Measurements from ENCODE around the gene RAD18. TPM values are rescaled to one million over a fixed set of nuclear protein-coding genes. Genes with fewer than 3 reads are reported as not detected.

RAD18 gene
- polyA plus RNA-seq, 3 donors: 1.9 to 6.9 (median 5.1) TPM

DNA sequence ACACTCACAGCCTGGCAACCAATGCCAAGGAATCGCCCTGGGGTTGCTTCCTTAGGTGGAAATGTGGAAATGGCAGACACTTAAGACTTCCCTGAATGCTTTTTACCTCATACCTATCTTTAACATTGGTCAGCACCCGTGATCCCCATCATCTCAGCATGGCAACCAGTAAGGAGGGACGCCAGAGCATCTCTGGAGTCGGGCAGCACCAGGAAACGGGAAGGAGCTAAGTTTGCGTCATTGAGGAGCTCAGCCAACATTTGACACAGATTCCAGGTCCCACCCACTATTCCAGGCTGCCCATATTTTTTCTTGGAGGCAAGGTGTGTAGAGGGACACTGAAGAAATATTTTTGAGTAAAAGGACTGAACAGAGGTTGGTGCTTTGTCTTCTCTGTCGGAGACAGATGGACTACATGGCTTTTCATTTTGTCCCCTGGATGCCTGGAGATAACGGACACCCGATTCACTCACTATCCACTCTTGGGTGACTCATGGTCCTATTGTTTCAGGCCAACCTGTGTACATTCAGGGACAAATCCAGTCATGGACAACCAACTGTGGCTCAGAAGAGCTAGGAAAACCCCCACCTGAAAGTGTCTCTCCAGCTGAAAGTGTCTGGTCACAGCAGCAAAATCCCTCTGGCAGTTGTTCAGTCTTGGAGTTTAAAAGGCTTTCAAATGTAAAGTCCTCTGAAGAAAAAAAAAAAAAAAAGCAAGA is 123.5 kb downstream of the RAD18 start:
- intact Hi-C loops (cut with micrococcal nuclease): no loop called here
- no peak overlapping the region for H3K4me3 ChIP-seq (replicated peaks in 1 of 3; ENCODE audit: low read depth in 2 of 3, low read length in 3 of 3)
- Mint-ChIP-seq H3K4me3 (no peak overlapping the region), H3K4me1 (no peaks in the 10 kb centered on the region), H3K36me3 (no peaks in the 10 kb centered on the region), H3K27me3 (ENCODE audit: low read depth in 3 of 3) (peaks cover 0 to 2% (median 0%) of the 10 kb centered on the region in 3 donors), H3K27ac (no peak overlapping the region), H3K9me3 (no peaks in the 10 kb centered on the region)
- H3K27me3 ChIP-seq (ENCODE audit: control insufficient read depth in 2 of 2, insufficient read depth in 2 of 2, low read length in 2 of 2): no peaks in the 10 kb centered on the region
- no peaks in the 10 kb centered on the region for H3K4me1 ChIP-seq (ENCODE audit: control insufficient read depth in 1 of 2, insufficient read depth in 2 of 2, low read length in 2 of 2)
- 95% methylated on average over 4 of the region's 9 CpGs for WGBS (ENCODE audit: insufficient coverage)
- no peak overlapping the region for H3K9ac ChIP-seq (ENCODE audit: insufficient read depth, low read length, poor library complexity, severe bottlenecking)
- TF ChIP-seq, protein P1, sequence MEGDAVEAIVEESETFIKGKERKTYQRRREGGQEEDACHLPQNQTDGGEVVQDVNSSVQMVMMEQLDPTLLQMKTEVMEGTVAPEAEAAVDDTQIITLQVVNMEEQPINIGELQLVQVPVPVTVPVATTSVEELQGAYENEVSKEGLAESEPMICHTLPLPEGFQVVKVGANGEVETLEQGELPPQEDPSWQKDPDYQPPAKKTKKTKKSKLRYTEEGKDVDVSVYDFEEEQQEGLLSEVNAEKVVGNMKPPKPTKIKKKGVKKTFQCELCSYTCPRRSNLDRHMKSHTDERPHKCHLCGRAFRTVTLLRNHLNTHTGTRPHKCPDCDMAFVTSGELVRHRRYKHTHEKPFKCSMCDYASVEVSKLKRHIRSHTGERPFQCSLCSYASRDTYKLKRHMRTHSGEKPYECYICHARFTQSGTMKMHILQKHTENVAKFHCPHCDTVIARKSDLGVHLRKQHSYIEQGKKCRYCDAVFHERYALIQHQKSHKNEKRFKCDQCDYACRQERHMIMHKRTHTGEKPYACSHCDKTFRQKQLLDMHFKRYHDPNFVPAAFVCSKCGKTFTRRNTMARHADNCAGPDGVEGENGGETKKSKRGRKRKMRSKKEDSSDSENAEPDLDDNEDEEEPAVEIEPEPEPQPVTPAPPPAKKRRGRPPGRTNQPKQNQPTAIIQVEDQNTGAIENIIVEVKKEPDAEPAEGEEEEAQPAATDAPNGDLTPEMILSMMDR (IDR thresholded peaks at IDR 0.05): no peak
- no peak overlapping the region for H3K4me2 ChIP-seq (replicated peaks; ENCODE audit: extremely low read depth, low read length, poor library complexity, severe bottlenecking)
- H4K20me1 ChIP-seq (ENCODE audit: insufficient read depth, low read length): no peaks in the 10 kb centered on the region
- no peak overlapping the region for H3K27ac ChIP-seq (ENCODE audit: low read depth in 1 of 2, low read length in 2 of 2)
- H3K79me2 ChIP-seq (ENCODE audit: insufficient read depth, low read length): no peaks in the 10 kb centered on the region
- no peaks in the 10 kb centered on the region for H3K36me3 ChIP-seq (replicated peaks in 1 of 2; ENCODE audit: control insufficient read depth in 1 of 2, insufficient read depth in 2 of 2, low read length in 2 of 2)
- H3K9me3 ChIP-seq (replicated peaks in 1 of 2; ENCODE audit: control insufficient read depth in 1 of 2, insufficient read depth in 1 of 2, low read length in 2 of 2): no peaks in the 10 kb centered on the region
- H2AFZ ChIP-seq (ENCODE audit: insufficient read depth, low read depth, low read length, poor library complexity, severe bottlenecking): no peak overlapping the region
- DNase-seq: no peak

DNA sequence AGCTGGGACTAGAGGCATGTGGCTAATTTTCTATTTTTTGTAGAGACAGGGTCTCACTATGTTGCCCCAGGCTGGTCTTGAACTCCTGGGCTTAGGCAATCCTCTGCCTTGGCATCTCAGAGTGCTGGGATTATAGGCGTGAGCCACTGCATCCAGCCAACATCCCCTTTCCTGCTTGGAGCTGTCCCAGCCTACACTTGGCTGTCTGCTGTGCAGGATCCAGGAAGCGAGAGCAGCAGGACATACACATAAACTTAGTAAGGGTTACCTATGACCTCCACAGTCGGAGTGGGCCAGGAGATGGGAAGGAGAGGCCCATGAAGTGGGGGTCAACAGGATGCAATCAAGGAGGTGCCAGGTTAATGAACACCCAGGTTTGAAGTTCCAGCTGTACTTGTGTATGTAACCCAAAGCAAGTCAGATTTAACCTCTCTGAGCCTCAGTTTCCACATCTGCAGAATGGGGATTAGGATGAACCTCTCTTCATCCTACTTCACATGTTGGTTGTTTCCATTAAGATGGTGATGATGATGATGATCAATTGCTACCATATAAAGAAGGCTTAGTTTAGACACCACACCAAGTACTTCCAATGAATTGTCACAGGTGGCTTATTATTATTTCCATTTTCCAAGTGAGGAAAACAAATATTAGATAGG is 124.4 kb downstream of the RAD18 start:
- Mint-ChIP-seq H3K27ac (no peak overlapping the region), H3K9me3 (no peaks in the 10 kb centered on the region), H3K4me3 (no peak overlapping the region), H3K4me1 (no peaks in the 10 kb centered on the region), H3K27me3 (ENCODE audit: low read depth in 3 of 3) (peaks cover 0 to 2% (median 0%) of the 10 kb centered on the region in 3 donors), H3K36me3 (no peaks in the 10 kb centered on the region)
- no peaks in the 10 kb centered on the region for H3K27me3 ChIP-seq (ENCODE audit: control insufficient read depth in 2 of 2, insufficient read depth in 2 of 2, low read length in 2 of 2)
- TF ChIP-seq, protein P1 (IDR thresholded peaks at IDR 0.05): no peak
- intact Hi-C loops (cut with micrococcal nuclease): no loop called here
- H4K20me1 ChIP-seq (ENCODE audit: insufficient read depth, low read length): no peaks in the 10 kb centered on the region
- H3K9me3 ChIP-seq (replicated peaks in 1 of 2; ENCODE audit: control insufficient read depth in 1 of 2, insufficient read depth in 1 of 2, low read length in 2 of 2): no peaks in the 10 kb centered on the region
- no peaks in the 10 kb centered on the region for H3K79me2 ChIP-seq (ENCODE audit: insufficient read depth, low read length)
- H3K4me1 ChIP-seq (ENCODE audit: control insufficient read depth in 1 of 2, insufficient read depth in 2 of 2, low read length in 2 of 2): no peaks in the 10 kb centered on the region
- no peak overlapping the region for H3K27ac ChIP-seq (ENCODE audit: low read depth in 1 of 2, low read length in 2 of 2)
- 100% methylated on average over 2 of the region's 3 CpGs for WGBS (ENCODE audit: insufficient coverage)
- no peak overlapping the region for H2AFZ ChIP-seq (ENCODE audit: insufficient read depth, low read depth, low read length, poor library complexity, severe bottlenecking)
- H3K4me2 ChIP-seq (replicated peaks; ENCODE audit: extremely low read depth, low read length, poor library complexity, severe bottlenecking): no peak overlapping the region
- H3K9ac ChIP-seq (ENCODE audit: insufficient read depth, low read length, poor library complexity, severe bottlenecking): no peak overlapping the region
- no peak overlapping the region for H3K4me3 ChIP-seq (replicated peaks in 1 of 3; ENCODE audit: low read depth in 2 of 3, low read length in 3 of 3)
- DNase-seq: no peak
- no peaks in the 10 kb centered on the region for H3K36me3 ChIP-seq (replicated peaks in 1 of 2; ENCODE audit: control insufficient read depth in 1 of 2, insufficient read depth in 2 of 2, low read length in 2 of 2)

Measured in CD14-positive monocyte (primary cell).